Nephron (organoid): ENCODE data around the gene GALR3.

Source experiments
- H3K27ac Mint-ChIP-seq, 3 experiments: 2 replicates each; pipeline ENCODE4 v1.8.0; 2020; ENCODE audit warnings: mixed read lengths in 3 of 3, mild to moderate bottlenecking in 2 of 3, moderate library complexity in 1 of 3
- H3K27me3 Mint-ChIP-seq: 2 replicates; pipeline ENCODE4 v1.8.0; 2021; ENCODE audit warnings: low read depth, mild to moderate bottlenecking, moderate library complexity, mixed read lengths
- H3K36me3 Mint-ChIP-seq: 2 replicates; pipeline ENCODE4 v1.8.0; 2020; ENCODE audit warnings: low read depth, mixed read lengths
- H3K4me1 Mint-ChIP-seq: 2 replicates; pipeline ENCODE4 v1.8.0; 2020; ENCODE audit warnings: mixed read lengths
- H3K4me3 Mint-ChIP-seq, 3 experiments: 2 replicates each; pipeline ENCODE4 v1.8.0; 2020; ENCODE audit warnings: mild to moderate bottlenecking in 3 of 3, mixed read lengths in 3 of 3, moderate library complexity in 2 of 3
- H3K9me3 Mint-ChIP-seq: 2 replicates; pipeline ENCODE4 v1.8.0; 2020; ENCODE audit warnings: mixed read lengths
- CTCF ChIP-seq, 3 experiments: fragments of 200-600 bp; sonication (generic); IDR thresholded peaks; one replicate each; pipeline ENCODE4 v1.5.0; 2021; ENCODE audit warnings: antibody characterized with exemption in 3 of 3; ENCODE audit not compliant: unreplicated experiment in 3 of 3

Gene GALR3

GRCh38 chr22:37843741-37844089 lies 20.5 kb downstream of the GALR3 start:
- no peak for TF ChIP-seq CTCF (IDR thresholded peaks at IDR 0.05; ENCODE audit: unreplicated experiment in 3 of 3)
- Mint-ChIP-seq H3K4me1 (peaks cover 15% of the 10 kb centered on the region), H3K27ac (peak overlapping the region; percentile 79 to 97 (median 95)), H3K4me3 (peak overlapping the region; percentile 92 to 97 (median 97)), H3K36me3 (peaks cover 17% of the 10 kb centered on the region), H3K27me3 (no peaks in the 10 kb centered on the region), H3K9me3 (peaks cover 2% of the 10 kb centered on the region)

GRCh38 chr22:37844904-37845329 lies 21.7 kb downstream of the GALR3 start:
- peaks cover 6% of the 10 kb centered on the region for H3K9me3 Mint-ChIP-seq
- H3K27me3 Mint-ChIP-seq, result no peaks in the 10 kb centered on the region
- TF ChIP-seq CTCF (IDR thresholded peaks at IDR 0.05; ENCODE audit: unreplicated experiment in 3 of 3), result no peak
- peak overlapping the region; percentile 53 to 91 (median 86) for H3K27ac Mint-ChIP-seq
- peaks cover 13% of the 10 kb centered on the region for H3K36me3 Mint-ChIP-seq
- peak overlapping the region; percentile 88 to 93 (median 93) for H3K4me3 Mint-ChIP-seq
- peaks cover 20% of the 10 kb centered on the region for H3K4me1 Mint-ChIP-seq

- H3K4me1 Mint-ChIP-seq, result peaks cover 29% of the 10 kb centered on the region
- TF ChIP-seq CTCF (IDR thresholded peaks at IDR 0.05; ENCODE audit: unreplicated experiment in 3 of 3), result no peak
- peaks cover 21% of the 10 kb centered on the region for H3K36me3 Mint-ChIP-seq
- H3K4me3 Mint-ChIP-seq, result peak overlapping the region; percentile 46 to 67 (median 66)
- H3K27ac Mint-ChIP-seq, result peak overlapping the region in 2 of 3 experiments; percentile 41 to 48
- peaks cover 6% of the 10 kb centered on the region for H3K9me3 Mint-ChIP-seq
- no peaks in the 10 kb centered on the region for H3K27me3 Mint-ChIP-seq
These were observed 23.3 kb downstream of the GALR3 start for GRCh38 chr22:37846433-37846832.

GRCh38 chr22:37848587-37849088 lies 25.5 kb downstream of the GALR3 start:
- Mint-ChIP-seq H3K27me3 (no peaks in the 10 kb centered on the region), H3K4me3 (peak overlapping the region; percentile 89 to 96 (median 92)), H3K27ac (peak overlapping the region; percentile 70 to 94 (median 87)), H3K9me3 (peaks cover 6% of the 10 kb centered on the region), H3K4me1 (peaks cover 22% of the 10 kb centered on the region), H3K36me3 (peaks cover 32% of the 10 kb centered on the region)
- no peak for TF ChIP-seq CTCF (IDR thresholded peaks at IDR 0.05; ENCODE audit: unreplicated experiment in 3 of 3)

- peaks cover 37% of the 10 kb centered on the region for H3K36me3 Mint-ChIP-seq
- H3K4me1 Mint-ChIP-seq, result peaks cover 22% of the 10 kb centered on the region
- H3K27me3 Mint-ChIP-seq, result no peaks in the 10 kb centered on the region
- no peak for TF ChIP-seq CTCF (IDR thresholded peaks at IDR 0.05; ENCODE audit: unreplicated experiment in 3 of 3)
- H3K4me3 Mint-ChIP-seq, result peak within 1 kb of the TSS; percentile 89 to 96 (median 92)
- peak within 1 kb of the TSS; percentile 70 to 94 (median 87) for H3K27ac Mint-ChIP-seq
- peaks cover 6% of the 10 kb centered on the region for H3K9me3 Mint-ChIP-seq
These were observed 26.0 kb downstream of the GALR3 start, which contains the start of gene EIF3L for GRCh38 chr22:37849089-37849751. Gene EIF3L (plus strand): TSS chr22:37849419. CDS start chr22:37849450, 31 bp downstream.

GRCh38 chr22:37850801-37851200 lies 27.6 kb downstream of the GALR3 start:
- no peak for TF ChIP-seq CTCF (IDR thresholded peaks at IDR 0.05; ENCODE audit: unreplicated experiment in 3 of 3)
- no peaks in the 10 kb centered on the region for H3K27me3 Mint-ChIP-seq
- peaks cover 22% of the 10 kb centered on the region for H3K4me1 Mint-ChIP-seq
- H3K27ac Mint-ChIP-seq, result no peak overlapping the region
- peaks cover 6% of the 10 kb centered on the region for H3K9me3 Mint-ChIP-seq
- peaks cover 50% of the 10 kb centered on the region for H3K36me3 Mint-ChIP-seq
- peak overlapping the region; percentile 89 to 96 (median 92) for H3K4me3 Mint-ChIP-seq
